ENCODE data around the gene NDST4.

DNA sequence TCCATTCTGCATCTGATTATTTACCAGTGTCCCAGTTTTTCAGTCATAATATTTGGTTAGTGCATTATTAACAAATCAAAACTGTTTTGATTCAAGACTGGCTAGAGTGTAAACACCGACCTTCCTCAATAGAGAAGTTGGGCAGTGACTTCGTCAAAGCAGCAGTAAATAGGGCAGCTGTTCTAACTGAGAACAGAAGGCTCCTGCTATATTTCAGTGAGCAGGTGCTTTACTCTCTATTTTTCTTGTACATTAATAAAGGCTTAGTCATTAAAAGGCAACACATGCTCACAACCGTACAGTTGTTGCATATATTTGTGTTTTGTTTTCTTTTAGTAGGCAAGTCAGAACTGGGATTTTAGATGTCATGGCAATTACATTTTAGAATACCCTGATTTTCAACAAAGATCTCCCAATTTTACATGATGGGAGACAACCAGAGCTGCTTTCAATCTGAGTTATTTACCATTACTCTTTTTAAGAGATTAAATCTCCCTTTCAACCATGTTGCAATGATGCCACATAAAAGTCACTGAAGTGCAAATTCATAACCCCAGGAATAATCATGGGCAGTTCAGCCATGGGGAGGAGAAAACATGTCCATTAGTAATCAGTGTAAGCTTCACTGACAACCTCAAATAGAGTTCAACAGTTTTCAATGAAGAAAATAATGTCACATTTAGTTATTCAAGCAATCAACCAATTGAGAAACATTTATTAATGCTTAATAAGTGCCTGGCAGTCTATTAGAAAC is 233.3 kb downstream of the NDST4 start:
- TF ChIP-seq, protein P1, sequence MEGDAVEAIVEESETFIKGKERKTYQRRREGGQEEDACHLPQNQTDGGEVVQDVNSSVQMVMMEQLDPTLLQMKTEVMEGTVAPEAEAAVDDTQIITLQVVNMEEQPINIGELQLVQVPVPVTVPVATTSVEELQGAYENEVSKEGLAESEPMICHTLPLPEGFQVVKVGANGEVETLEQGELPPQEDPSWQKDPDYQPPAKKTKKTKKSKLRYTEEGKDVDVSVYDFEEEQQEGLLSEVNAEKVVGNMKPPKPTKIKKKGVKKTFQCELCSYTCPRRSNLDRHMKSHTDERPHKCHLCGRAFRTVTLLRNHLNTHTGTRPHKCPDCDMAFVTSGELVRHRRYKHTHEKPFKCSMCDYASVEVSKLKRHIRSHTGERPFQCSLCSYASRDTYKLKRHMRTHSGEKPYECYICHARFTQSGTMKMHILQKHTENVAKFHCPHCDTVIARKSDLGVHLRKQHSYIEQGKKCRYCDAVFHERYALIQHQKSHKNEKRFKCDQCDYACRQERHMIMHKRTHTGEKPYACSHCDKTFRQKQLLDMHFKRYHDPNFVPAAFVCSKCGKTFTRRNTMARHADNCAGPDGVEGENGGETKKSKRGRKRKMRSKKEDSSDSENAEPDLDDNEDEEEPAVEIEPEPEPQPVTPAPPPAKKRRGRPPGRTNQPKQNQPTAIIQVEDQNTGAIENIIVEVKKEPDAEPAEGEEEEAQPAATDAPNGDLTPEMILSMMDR (IDR thresholded peaks at IDR 0.05) = no peak
- no peak for TF ChIP-seq POLR2A (IDR thresholded peaks at IDR 0.05)
